HCT116 (cell line): ENCODE measurements around the gene CEP97. TPM values are rescaled to one million over a fixed set of nuclear protein-coding genes. Genes with fewer than 3 reads are reported as not detected.

Experiments used
- ATAC-seq: fragments of 200-7000 bp; cut with Tn5 transposase; 2 replicates; pipeline ENCODE4 v1.9.1; 2020; ENCODE audit warnings: mild to moderate bottlenecking, moderate library complexity
- BruUV-seq: library from RNA; stranded (reverse); fragments of 400-500 nt; replicated peaks from 2 replicates; lab custom pipeline; 2021; lab: Mats Ljungman, UMichigan
- CTCF ChIA-PET: fragments of 300-600 bp; sonication (Branson Sonifier 250); formaldehyde crosslinking; loops from one replicate; lab custom pipeline; 2021; ENCODE audit warnings: antibody characterized with exemption; lab: Charles Lee
- POLR2A ChIA-PET: fragments of 300-600, 350-600 bp; sonication (Branson Sonifier 250); formaldehyde crosslinking; loops from one replicate; lab custom pipeline; 2021; ENCODE audit warnings: antibody characterized with exemption; lab: Charles Lee
- RAD21 ChIA-PET, 2 experiments: fragments of 300-600 bp; sonication (Branson Sonifier 250); formaldehyde crosslinking; loops; one replicate each; lab custom pipeline; 2023; ENCODE audit warnings: low total read pairs in 2 of 2; ENCODE audit not compliant: uncharacterized antibody in 2 of 2, unreplicated experiment in 2 of 2, low non-redundant PET in 1 of 2; lab: Charles Lee
- DNase-seq: peaks from one replicate; pipeline ENCODE4 v3.0.0-alpha.2; 2010; ENCODE audit warnings: low read depth, low spot score
- H2AFZ ChIP-seq: fragments of 200-600 bp; shearing (Covaris generic), sonication (generic); 2 replicates; pipeline ENCODE4 v1.6.1; 2017; ENCODE audit warnings: low read depth, mixed run types, mixed read lengths, antibody characterized with exemption, low read length; ENCODE audit not compliant: poor library complexity, severe bottlenecking
- H3K27ac ChIP-seq: 2 replicates; pipeline ENCODE4 v1.5.1; 2012; ENCODE audit warnings: low read depth, low read length
- H3K27me3 ChIP-seq: fragments of 200-600 bp; sonication (generic); 2 replicates; pipeline ENCODE4 v1.6.1; 2016; ENCODE audit warnings: mixed run types, low read length, mixed read lengths; ENCODE audit not compliant: insufficient read depth
- H3K36me3 ChIP-seq, 2 experiments: fragments of 200-500 bp in 1 of 2; fragments of 200-600 bp in 1 of 2; sonication (Bioruptor generic) in 1 of 2; sonication (generic) in 1 of 2; 2 replicates each; pipeline versions ENCODE4 v1.5.1 to v1.6.1; 2014 to 2016; ENCODE audit warnings: low read length in 2 of 2, inconsistent platforms in 1 of 2, mixed read lengths in 1 of 2, mixed run types in 1 of 2; ENCODE audit not compliant: insufficient read depth in 2 of 2, control insufficient read depth in 1 of 2
- H3K4me1 ChIP-seq, 2 experiments: fragments of 200-600 bp in 1 of 2; sonication (generic) in 1 of 2; 2 replicates each; pipeline versions ENCODE4 v1.5.1 to v1.6.1; 2012 to 2017; ENCODE audit warnings: low read length in 2 of 2, inconsistent platforms in 1 of 2, mild to moderate bottlenecking in 1 of 2, mixed read lengths in 1 of 2, mixed run types in 1 of 2, moderate library complexity in 1 of 2; ENCODE audit not compliant: insufficient read depth in 2 of 2, control insufficient read depth in 1 of 2
- H3K4me2 ChIP-seq: fragments of 200-600 bp; sonication (generic); 2 replicates; pipeline ENCODE4 v1.6.1; 2017; ENCODE audit warnings: mixed run types, low read length, mixed read lengths
- H3K4me3 ChIP-seq, 2 experiments: fragments of 200-600 bp in 1 of 2; sonication (generic) in 1 of 2; replicated peaks in 1 of 2; 2 replicates each; pipeline ENCODE4 v1.5.1; 2011 to 2016; ENCODE audit warnings: low read length in 2 of 2, control low read depth in 1 of 2, low read depth in 1 of 2, mild to moderate bottlenecking in 1 of 2, mixed read lengths in 1 of 2, mixed run types in 1 of 2
- H3K79me2 ChIP-seq: fragments of 200-600 bp; sonication (generic); 2 replicates; pipeline ENCODE4 v1.6.1; 2017; ENCODE audit warnings: mild to moderate bottlenecking, mixed run types, low read length, moderate library complexity, mixed read lengths; ENCODE audit not compliant: insufficient read depth
- H3K9ac ChIP-seq: fragments of 200-600 bp; sonication (generic); 2 replicates; pipeline ENCODE4 v1.6.1; 2016; ENCODE audit warnings: low read length, mixed read lengths
- H3K9me2 ChIP-seq: fragments of 200-600 bp; sonication (generic), shearing (Covaris generic); 2 replicates; pipeline ENCODE4 v1.6.1; 2017; ENCODE audit warnings: mixed run types, mild to moderate bottlenecking, moderate library complexity; ENCODE audit not compliant: insufficient read depth
- H3K9me3 ChIP-seq, 2 experiments: fragments of 200-500 bp in 1 of 2; fragments of 200-600 bp in 1 of 2; sonication (Bioruptor generic) in 1 of 2; sonication (generic) in 1 of 2; 2 replicates each; pipeline ENCODE4 v1.6.1; 2014 to 2017; ENCODE audit warnings: low read length in 2 of 2, mixed read lengths in 2 of 2, inconsistent platforms in 1 of 2, low read depth in 1 of 2, mild to moderate bottlenecking in 1 of 2, mixed run types in 1 of 2, moderate library complexity in 1 of 2; ENCODE audit not compliant: control insufficient read depth in 1 of 2, insufficient read depth in 1 of 2
- H4K20me1 ChIP-seq: fragments of 200-600 bp; sonication (generic), shearing (Covaris generic); 2 replicates; pipeline ENCODE4 v1.6.1; 2017; ENCODE audit warnings: mixed run types, mild to moderate bottlenecking, moderate library complexity; ENCODE audit not compliant: insufficient read depth
- CEBPB ChIP-seq: IDR thresholded peaks from 2 replicates; pipeline ENCODE4 v1.6.1; 2012; ENCODE audit warnings: low read depth
- EGR1 ChIP-seq: IDR thresholded peaks from 2 replicates; pipeline ENCODE4 v1.6.1; 2012; ENCODE audit warnings: low read depth
- ELF1 ChIP-seq: IDR thresholded peaks from 2 replicates; pipeline ENCODE4 v1.6.1; 2012; ENCODE audit warnings: low read depth, borderline replicate concordance
- EZH2 ChIP-seq: fragments of 200-600 bp; sonication (generic); IDR thresholded peaks from 2 replicates; pipeline ENCODE4 v1.6.1; 2017; ENCODE audit warnings: antibody characterized with exemption, mixed run types
- EZH2phosphoT487 ChIP-seq: fragments of 200-600 bp; IDR thresholded peaks from 2 replicates; pipeline ENCODE4 v1.6.1; 2018; ENCODE audit warnings: antibody characterized with exemption, borderline replicate concordance
- FOSL1 ChIP-seq: IDR thresholded peaks from 2 replicates; pipeline ENCODE4 v1.6.1; 2012; ENCODE audit warnings: low read depth
- JUND ChIP-seq: IDR thresholded peaks from 2 replicates; pipeline ENCODE4 v1.6.1; 2012
- MAX ChIP-seq: IDR thresholded peaks from 2 replicates; pipeline ENCODE4 v1.6.1; 2012
- POLR2AphosphoS5 ChIP-seq: IDR thresholded peaks from 2 replicates; pipeline ENCODE4 v1.6.1; 2011; ENCODE audit warnings: mild to moderate bottlenecking, low read depth, low read length, moderate library complexity
- YY1 ChIP-seq: IDR thresholded peaks from 2 replicates; pipeline ENCODE4 v1.6.1; 2011; ENCODE audit warnings: low read length, low read depth, moderate library complexity, mild to moderate bottlenecking; ENCODE audit not compliant: insufficient replicate concordance; ENCODE audit errors: extremely low read depth
- ZBTB33 ChIP-seq: IDR thresholded peaks from 2 replicates; pipeline ENCODE4 v1.6.1; 2011; ENCODE audit warnings: mild to moderate bottlenecking, low read length, moderate library complexity; ENCODE audit not compliant: insufficient replicate concordance; ENCODE audit errors: extremely low read depth
- ZFX ChIP-seq: fragments of 450-650 bp; IDR thresholded peaks from 2 replicates; pipeline ENCODE4 v1.6.1; 2017
- ZNF274 ChIP-seq: fragments of 200-500 bp; sonication (Bioruptor generic); IDR thresholded peaks from 2 replicates; pipeline ENCODE4 v1.6.1; 2014; ENCODE audit warnings: mild to moderate bottlenecking, low read depth, low read length, inconsistent platforms
- intact Hi-C: fragments of 100-400 bp; cut with micrococcal nuclease; formaldehyde crosslinking; loops from 2 replicates; pipeline ENCODE4 v1.10.0; 2022
- total RNA-seq: library from RNA; stranded (reverse); gene quantifications from one replicate; pipeline ENCODE4 v1.2.1, GENCODE V29; 2021; ENCODE audit not compliant: unreplicated experiment
- TF ChIP-seq, protein P1 (sequence below), 3 experiments: fragments of 200-600 bp in 1 of 3; sonication (generic) in 1 of 3; IDR thresholded peaks in 2 of 3; conservative IDR thresholded peaks in 1 of 3; 2 replicates each; pipeline ENCODE4 v1.5.1; 2012 to 2017; ENCODE audit warnings: low read depth in 2 of 3, low read length in 2 of 3, antibody characterized with exemption in 1 of 3, borderline replicate concordance in 1 of 3, control low read depth in 1 of 3, mild to moderate bottlenecking in 1 of 3, mixed read lengths in 1 of 3, mixed run types in 1 of 3, moderate library complexity in 1 of 3; ENCODE audit not compliant: insufficient read depth in 1 of 3

CEP97 gene
- total RNA-seq, 1 experiment from 2014 or later: 15.7 TPM

DNA sequence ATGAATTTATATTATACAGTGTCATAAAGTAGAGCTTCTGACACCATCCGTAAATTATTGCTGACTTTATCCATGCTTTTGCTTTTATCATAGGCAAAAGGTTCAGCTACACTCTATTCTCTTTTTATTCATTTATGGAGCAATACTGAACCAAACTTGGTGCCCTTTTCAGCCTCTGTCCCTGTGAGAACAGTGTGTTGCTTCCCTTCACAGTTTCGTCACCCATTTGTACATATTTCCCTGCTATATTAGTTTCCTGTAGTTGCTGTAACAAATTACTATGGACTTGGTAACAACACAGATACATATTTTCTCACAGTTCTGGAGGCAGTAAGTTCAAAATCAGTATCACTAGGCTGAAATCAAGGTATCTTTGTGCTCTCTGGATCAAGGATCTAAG, 35.1 kb upstream of the CEP97 start:
- no peak for ATAC-seq
- ChIA-PET CTCF (no interaction called here), POLR2A (no interaction called here), RAD21 (no interaction called here)
- Histone ChIP-seq H2AFZ (no peak overlapping the region), H3K4me2 (no peak overlapping the region), H4K20me1 (0 out of 2 replicates have a peak, but pooled peaks cover 4% of the 10 kb centered on the region), H3K27ac (no peak overlapping the region), H3K79me2 (peaks cover 22% of the 10 kb centered on the region), H3K9me3 (no peaks in the 10 kb centered on the region), H3K4me3 (no peak overlapping the region), H3K36me3 (peaks cover 6 to 17% of the 10 kb centered on the region in 2 experiments), H3K9ac (no peak overlapping the region), H3K9me2 (no peaks in the 10 kb centered on the region), H3K4me1 (peaks cover 8 to 15% of the 10 kb centered on the region in 2 experiments; a peak in 3 of 4 replicates), H3K27me3 (no peaks in the 10 kb centered on the region)
- DNase-seq: no peak
- intact Hi-C loops: no loop called here
- no TSS peak for BruUV-seq
- TF ChIP-seq ZFX (no peak), EZH2 (no peak), CEBPB (no peak), YY1 (no peak), MAX (no peak), FOSL1 (no peak), POLR2AphosphoS5 (no peak), ELF1 (no peak), JUND (no peak), ZNF274 (no peak), ZBTB33 (no peak), EGR1 (no peak), EZH2phosphoT487 (no peak)
- TF ChIP-seq, protein P1, sequence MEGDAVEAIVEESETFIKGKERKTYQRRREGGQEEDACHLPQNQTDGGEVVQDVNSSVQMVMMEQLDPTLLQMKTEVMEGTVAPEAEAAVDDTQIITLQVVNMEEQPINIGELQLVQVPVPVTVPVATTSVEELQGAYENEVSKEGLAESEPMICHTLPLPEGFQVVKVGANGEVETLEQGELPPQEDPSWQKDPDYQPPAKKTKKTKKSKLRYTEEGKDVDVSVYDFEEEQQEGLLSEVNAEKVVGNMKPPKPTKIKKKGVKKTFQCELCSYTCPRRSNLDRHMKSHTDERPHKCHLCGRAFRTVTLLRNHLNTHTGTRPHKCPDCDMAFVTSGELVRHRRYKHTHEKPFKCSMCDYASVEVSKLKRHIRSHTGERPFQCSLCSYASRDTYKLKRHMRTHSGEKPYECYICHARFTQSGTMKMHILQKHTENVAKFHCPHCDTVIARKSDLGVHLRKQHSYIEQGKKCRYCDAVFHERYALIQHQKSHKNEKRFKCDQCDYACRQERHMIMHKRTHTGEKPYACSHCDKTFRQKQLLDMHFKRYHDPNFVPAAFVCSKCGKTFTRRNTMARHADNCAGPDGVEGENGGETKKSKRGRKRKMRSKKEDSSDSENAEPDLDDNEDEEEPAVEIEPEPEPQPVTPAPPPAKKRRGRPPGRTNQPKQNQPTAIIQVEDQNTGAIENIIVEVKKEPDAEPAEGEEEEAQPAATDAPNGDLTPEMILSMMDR (IDR thresholded peaks at IDR 0.05 in 2 of 3, conservative IDR thresholded peaks at IDR 0.05 in 1 of 3; ENCODE audit: borderline replicate concordance in 1 of 3, insufficient read depth in 1 of 3, low read depth in 2 of 3, low read length in 2 of 3): no peak
